Neural progenitor cell (in vitro differentiated cells): Measurements from ENCODE around the gene IL1RAPL1. TPM values are rescaled to one million over a fixed set of nuclear protein-coding genes. Genes with fewer than 3 reads are reported as not detected.
"Not testable (repeated sequence)": the region's sequence is repeated elsewhere in the genome, so short reads cannot be mapped to it uniquely, and the experiment has no call there.

Experiments
- DNase-seq: peaks from one replicate; pipeline ENCODE4 v3.0.0-alpha.2; 2016; ENCODE audit warnings: low spot score
- H2AFZ ChIP-seq: fragments of 200-600 bp; sonication (generic); replicated peaks from 2 replicates; pipeline ENCODE4 v1.6.1; 2016; ENCODE audit warnings: antibody characterized with exemption
- H3F3A ChIP-seq: fragments of 200-600 bp; sonication (generic); 2 replicates; pipeline ENCODE4 v1.6.1; 2016; ENCODE audit warnings: antibody characterized with exemption, low read depth
- H3K27ac ChIP-seq: fragments of 200-600 bp; sonication (generic); 2 replicates; pipeline ENCODE4 v1.5.1; 2016; ENCODE audit warnings: mild to moderate bottlenecking
- H3K27me3 ChIP-seq: fragments of 200-600 bp; sonication (generic); 2 replicates; pipeline ENCODE4 v1.6.1; 2016; ENCODE audit warnings: mild to moderate bottlenecking, moderate library complexity
- H3K36me3 ChIP-seq: fragments of 200-600 bp; sonication (generic); 2 replicates; pipeline ENCODE4 v1.5.1; 2016
- H3K4me1 ChIP-seq: fragments of 200-600 bp; sonication (generic); 2 replicates; pipeline ENCODE4 v1.6.1; 2016; ENCODE audit warnings: mixed run types
- H3K4me2 ChIP-seq: fragments of 200-600 bp; sonication (generic); 2 replicates; pipeline ENCODE4 v1.6.1; 2016
- H3K4me3 ChIP-seq: fragments of 200-600 bp; sonication (generic); 2 replicates; pipeline ENCODE4 v1.5.1; 2016
- H3K79me2 ChIP-seq: fragments of 200-600 bp; sonication (generic); 2 replicates; pipeline ENCODE4 v1.6.1; 2016; ENCODE audit warnings: low read depth
- H3K9ac ChIP-seq: fragments of 200-600 bp; sonication (generic); 2 replicates; pipeline ENCODE4 v1.6.1; 2016
- H3K9me3 ChIP-seq: fragments of 200-600 bp; sonication (generic); 2 replicates; pipeline ENCODE4 v1.5.1; 2016; ENCODE audit warnings: low read depth
- H4K20me1 ChIP-seq: fragments of 200-600 bp; sonication (generic); 2 replicates; pipeline ENCODE4 v1.6.1; 2016; ENCODE audit warnings: low read depth
- H3K27ac Mint-ChIP-seq: 3 replicates; pipeline ENCODE4 v1.8.0; 2021; ENCODE audit warnings: mixed read lengths
- H3K27me3 Mint-ChIP-seq: 2 replicates; pipeline ENCODE4 v1.8.0; 2022; ENCODE audit warnings: low read depth, mild to moderate bottlenecking, inconsistent platforms, moderate library complexity, mixed read lengths; ENCODE audit not compliant: insufficient read depth
- H3K36me3 Mint-ChIP-seq: 3 replicates; pipeline ENCODE4 v1.8.0; 2021; ENCODE audit warnings: mixed read lengths
- H3K4me1 Mint-ChIP-seq: 3 replicates; pipeline ENCODE4 v1.8.0; 2021; ENCODE audit warnings: mixed read lengths
- H3K4me3 Mint-ChIP-seq: 3 replicates; pipeline ENCODE4 v1.8.0; 2021; ENCODE audit warnings: mild to moderate bottlenecking, moderate library complexity, mixed read lengths
- H3K9me3 Mint-ChIP-seq: 3 replicates; pipeline ENCODE4 v1.8.0; 2020; ENCODE audit warnings: mixed read lengths
- CTCF ChIP-seq: fragments of 200-600 bp; sonication (generic); IDR thresholded peaks from 2 replicates; pipeline ENCODE4 v1.5.1; 2017; ENCODE audit warnings: antibody characterized with exemption, mild to moderate bottlenecking
- EZH2 ChIP-seq: fragments of 200-600 bp; sonication (generic); IDR thresholded peaks from 2 replicates; pipeline ENCODE4 v1.6.1; 2017; ENCODE audit warnings: antibody characterized with exemption, mild to moderate bottlenecking, moderate library complexity
- EZH2phosphoT487 ChIP-seq: fragments of 200-600 bp; sonication (generic); IDR thresholded peaks from 2 replicates; pipeline ENCODE4 v1.6.1; 2017; ENCODE audit warnings: antibody characterized with exemption
- total RNA-seq: library from RNA; depleted of rRNA; stranded (reverse); fragments of >200 nt; gene quantifications from 2 replicates; pipeline ENCODE4 v1.2.3, GENCODE V29; 2015; ENCODE audit warnings: low replicate concordance

IL1RAPL1 gene
- total RNA-seq, 1 donor from 2014 or later: 13.4 TPM

GRCh38 chrX:29348288-29348687 is 761.0 kb downstream of the IL1RAPL1 start:
- TF ChIP-seq EZH2 (no peak), CTCF (no peak), EZH2phosphoT487 (no peak)
- Histone ChIP-seq H3F3A (no peaks in the 10 kb centered on the region), H3K27ac (no peak overlapping the region), H3K9me3 (peaks cover 3% of the 10 kb centered on the region), H3K4me1 (no peaks in the 10 kb centered on the region), H3K4me3 (no peak overlapping the region), H3K4me2 (no peak overlapping the region), H3K9ac (no peak overlapping the region), H3K79me2 (no peaks in the 10 kb centered on the region), H3K27me3 (no peaks in the 10 kb centered on the region), H2AFZ (no peak overlapping the region), H3K36me3 (no peaks in the 10 kb centered on the region), H4K20me1 (no peaks in the 10 kb centered on the region)
- H3K9me3 Mint-ChIP-seq: no peaks in the 10 kb centered on the region
- no peaks in the 10 kb centered on the region for H3K27me3 Mint-ChIP-seq
- no peak for DNase-seq
- H3K4me1 Mint-ChIP-seq: no peaks in the 10 kb centered on the region
- no peaks in the 10 kb centered on the region for H3K36me3 Mint-ChIP-seq
- no peak overlapping the region for H3K27ac Mint-ChIP-seq
- no peak overlapping the region for H3K4me3 Mint-ChIP-seq

DNA sequence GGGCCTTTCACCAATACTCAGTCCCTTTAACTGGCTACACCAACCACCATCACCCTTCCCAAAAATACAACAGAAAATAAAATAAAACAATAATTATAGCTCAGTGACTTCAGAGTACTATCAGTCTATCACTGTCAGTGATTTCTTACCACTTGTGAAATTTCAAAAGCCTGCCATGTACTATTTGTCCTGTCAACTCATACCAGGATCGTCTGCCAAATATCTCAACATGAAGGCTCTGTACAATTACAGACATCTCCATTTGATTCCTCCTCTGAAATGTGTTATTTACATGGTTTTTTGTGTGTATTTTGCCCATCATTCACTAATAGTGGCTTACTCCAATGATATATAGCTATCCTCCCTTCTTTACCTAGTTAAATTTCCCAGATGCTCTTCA is 772.0 kb downstream of the IL1RAPL1 start:
- Histone ChIP-seq H3K36me3 (no peaks in the 10 kb centered on the region), H2AFZ (no peak overlapping the region), H3K4me2 (no peak overlapping the region), H3K9me3 (no peaks in the 10 kb centered on the region), H3K9ac (no peak overlapping the region), H3K4me1 (no peaks in the 10 kb centered on the region), H4K20me1 (no peaks in the 10 kb centered on the region), H3K79me2 (no peaks in the 10 kb centered on the region), H3K4me3 (no peak overlapping the region), H3F3A (no peaks in the 10 kb centered on the region), H3K27me3 (no peaks in the 10 kb centered on the region), H3K27ac (no peak overlapping the region)
- TF ChIP-seq CTCF (no peak), EZH2 (no peak), EZH2phosphoT487 (no peak)
- no peak for DNase-seq
- Mint-ChIP-seq H3K9me3 (peaks cover 3% of the 10 kb centered on the region), H3K4me3 (no peak overlapping the region), H3K36me3 (no peaks in the 10 kb centered on the region), H3K27me3 (peaks cover 4% of the 10 kb centered on the region), H3K27ac (no peak overlapping the region), H3K4me1 (peaks cover 5% of the 10 kb centered on the region)

GRCh38 chrX:29374765-29375164 is 787.5 kb downstream of the IL1RAPL1 start:
- not testable (repeated sequence) for H3K9ac ChIP-seq, H3K36me3 Mint-ChIP-seq, H3F3A ChIP-seq, H3K4me1 Mint-ChIP-seq, H3K4me2 ChIP-seq, H3K4me3 ChIP-seq, H3K79me2 ChIP-seq, H4K20me1 ChIP-seq, H3K27ac Mint-ChIP-seq, H3K9me3 ChIP-seq, H3K27ac ChIP-seq, H3K36me3 ChIP-seq, H3K4me3 Mint-ChIP-seq, H3K27me3 Mint-ChIP-seq, H3K27me3 ChIP-seq, H3K4me1 ChIP-seq, DNase-seq, H2AFZ ChIP-seq
- H3K9me3 Mint-ChIP-seq: peaks cover 22% of the 10 kb centered on the region

- Mint-ChIP-seq H3K36me3 (no peaks in the 10 kb centered on the region), H3K27ac (no peak overlapping the region), H3K4me3 (no peak overlapping the region), H3K9me3 (peaks cover 25% of the 10 kb centered on the region), H3K4me1 (no peaks in the 10 kb centered on the region), H3K27me3 (no peaks in the 10 kb centered on the region)
- Histone ChIP-seq H3K9me3 (peaks cover 1% of the 10 kb centered on the region), H2AFZ (no peak overlapping the region), H3K4me1 (peaks cover 6% of the 10 kb centered on the region), H4K20me1 (no peaks in the 10 kb centered on the region), H3K4me3 (no peak overlapping the region), H3K27me3 (no peaks in the 10 kb centered on the region), H3F3A (no peaks in the 10 kb centered on the region), H3K4me2 (no peak overlapping the region), H3K79me2 (no peaks in the 10 kb centered on the region), H3K27ac (no peak overlapping the region), H3K9ac (no peak overlapping the region), H3K36me3 (no peaks in the 10 kb centered on the region)
- DNase-seq: no peak
- TF ChIP-seq EZH2 (no peak), EZH2phosphoT487 (no peak), CTCF (no peak)
These were observed 789.3 kb downstream of the IL1RAPL1 start for GRCh38 chrX:29376584-29376983.
